ENCODE results near the gene CDKN2B-AS1.
"Not testable (repeated sequence)": the region's sequence is repeated elsewhere in the genome, so short reads cannot be mapped to it uniquely, and the experiment has no call there.

The CDKN2B-AS1 gene

GRCh38 chr9:22041344-22041743 lies 46.8 kb downstream of the CDKN2B-AS1 start:
- in situ Hi-C loops (cut with HindIII; ENCODE audit: low sequenced_read_pairs): loop anchor here (25.0 kb wide), 2 partner anchors 196 to 229 kb away; partner anchors contain the start of gene MTAP

- in situ Hi-C loops (cut with HindIII; ENCODE audit: low sequenced_read_pairs): loop anchor here (25.0 kb wide), 2 partner anchors 196 to 229 kb away; partner anchors contain the start of gene MTAP
Observed at GRCh38 chr9:22041775-22042174, 47.2 kb downstream of the CDKN2B-AS1 start.

- in situ Hi-C loops (cut with HindIII; ENCODE audit: low sequenced_read_pairs): loop anchor here (25.0 kb wide), 2 partner anchors 193 to 232 kb away; partner anchors contain the start of gene MTAP
Observed at GRCh38 chr9:22043928-22044327, 49.3 kb downstream of the CDKN2B-AS1 start.

- in situ Hi-C loops (cut with HindIII; ENCODE audit: low sequenced_read_pairs): loop anchor here (25.0 kb wide), 2 partner anchors 193 to 232 kb away; partner anchors contain the start of gene MTAP
Observed at GRCh38 chr9:22044583-22044982, 50.0 kb downstream of the CDKN2B-AS1 start.

- in situ Hi-C loops (cut with HindIII; ENCODE audit: low sequenced_read_pairs): loop anchor here (25.0 kb wide), 2 partner anchors 192 to 233 kb away; partner anchors contain the start of gene MTAP
Observed at GRCh38 chr9:22045423-22045822, 50.8 kb downstream of the CDKN2B-AS1 start.

GRCh38 chr9:22046243-22046885 lies 51.8 kb downstream of the CDKN2B-AS1 start:
- in situ Hi-C loops (cut with HindIII; ENCODE audit: low sequenced_read_pairs): loop anchor here (25.0 kb wide), 2 partner anchors 191 to 234 kb away; partner anchors contain the start of gene MTAP

- in situ Hi-C loops (cut with HindIII; ENCODE audit: low sequenced_read_pairs): loop anchor here (25.0 kb wide), 2 partner anchors 190 to 235 kb away; partner anchors contain the start of gene MTAP
Observed at GRCh38 chr9:22047596-22047995, 53.0 kb downstream of the CDKN2B-AS1 start.

GRCh38 chr9:22049411-22049810 lies 54.8 kb downstream of the CDKN2B-AS1 start:
- in situ Hi-C loops (cut with HindIII; ENCODE audit: low sequenced_read_pairs): loop anchor here (25.0 kb wide), 2 partner anchors 188 to 237 kb away; partner anchors contain the start of gene MTAP

- in situ Hi-C loops (cut with HindIII; ENCODE audit: low sequenced_read_pairs): no loop called here
Observed at GRCh38 chr9:22050924-22051323, 56.3 kb downstream of the CDKN2B-AS1 start.

GRCh38 chr9:22052376-22052945 lies 57.9 kb downstream of the CDKN2B-AS1 start:
- in situ Hi-C loops (cut with HindIII; ENCODE audit: low sequenced_read_pairs): no loop called here

GRCh38 chr9:22053178-22053577 lies 58.6 kb downstream of the CDKN2B-AS1 start:
- in situ Hi-C loops (cut with HindIII; ENCODE audit: low sequenced_read_pairs): no loop called here

- in situ Hi-C loops (cut with HindIII; ENCODE audit: low sequenced_read_pairs): no loop called here
Observed at GRCh38 chr9:22054076-22054475, 59.5 kb downstream of the CDKN2B-AS1 start.

- in situ Hi-C loops (cut with HindIII; ENCODE audit: low sequenced_read_pairs): no loop called here
Observed at GRCh38 chr9:22054529-22054928, 59.9 kb downstream of the CDKN2B-AS1 start.

GRCh38 chr9:22055090-22055489 lies 60.5 kb downstream of the CDKN2B-AS1 start:
- in situ Hi-C loops (cut with HindIII; ENCODE audit: low sequenced_read_pairs): no loop called here

GRCh38 chr9:22056402-22056801 lies 61.8 kb downstream of the CDKN2B-AS1 start:
- in situ Hi-C loops (cut with HindIII; ENCODE audit: low sequenced_read_pairs): no loop called here

GRCh38 chr9:22057972-22058371 lies 63.4 kb downstream of the CDKN2B-AS1 start:
- in situ Hi-C loops (cut with HindIII; ENCODE audit: low sequenced_read_pairs): not testable (repeated sequence)

- in situ Hi-C loops (cut with HindIII; ENCODE audit: low sequenced_read_pairs): no loop called here
Observed at GRCh38 chr9:22060831-22061383, 66.3 kb downstream of the CDKN2B-AS1 start.

GRCh38 chr9:22064957-22065356 lies 70.4 kb downstream of the CDKN2B-AS1 start:
- in situ Hi-C loops (cut with HindIII; ENCODE audit: low sequenced_read_pairs): no loop called here

- in situ Hi-C loops (cut with HindIII; ENCODE audit: low sequenced_read_pairs): no loop called here
Observed at GRCh38 chr9:22065431-22066200, 71.0 kb downstream of the CDKN2B-AS1 start.

- in situ Hi-C loops (cut with HindIII; ENCODE audit: low sequenced_read_pairs): no loop called here
Observed at GRCh38 chr9:22067196-22067595, 72.6 kb downstream of the CDKN2B-AS1 start.

- in situ Hi-C loops (cut with HindIII; ENCODE audit: low sequenced_read_pairs): no loop called here
Observed at GRCh38 chr9:22068369-22068768, 73.8 kb downstream of the CDKN2B-AS1 start.

Data from DLD1 (cell line).